Testis (tissue), 2 donors: ENCODE measurements around the gene POLN.

ENCODE experiments used
- CTCF ChIP-seq, 3 experiments: fragments of 450-650 bp in 2 of 3; fragments of 200-600 bp in 1 of 3; sonication (generic) in 1 of 3; IDR thresholded peaks; one replicate each; pipeline ENCODE4 v1.5.1; 2016 to 2019; ENCODE audit warnings: antibody characterized with exemption in 3 of 3, mild to moderate bottlenecking in 2 of 3, moderate library complexity in 1 of 3
- POLR2A ChIP-seq: fragments of 450-650 bp; IDR thresholded peaks from one replicate; pipeline ENCODE4 v1.6.1; 2017; ENCODE audit warnings: antibody characterized with exemption, mild to moderate bottlenecking, moderate library complexity

GRCh38 chr4:2043396-2044118 is 198.4 kb downstream of the POLN start:
- TF ChIP-seq CTCF (IDR thresholded peaks at IDR 0.05) (no peak), POLR2A (no peak)
